HG03025 (cell line): ENCODE measurements around the gene CHDH.

Experiments used
- ATAC-seq: cut with Tn5 transposase; IDR thresholded peaks from one replicate; pipeline ENCODE4 v1.9.1; 2021; ENCODE audit warnings: mild to moderate bottlenecking, moderate library complexity; ENCODE audit not compliant: unreplicated experiment, low FRiP score

Gene CHDH

DNA sequence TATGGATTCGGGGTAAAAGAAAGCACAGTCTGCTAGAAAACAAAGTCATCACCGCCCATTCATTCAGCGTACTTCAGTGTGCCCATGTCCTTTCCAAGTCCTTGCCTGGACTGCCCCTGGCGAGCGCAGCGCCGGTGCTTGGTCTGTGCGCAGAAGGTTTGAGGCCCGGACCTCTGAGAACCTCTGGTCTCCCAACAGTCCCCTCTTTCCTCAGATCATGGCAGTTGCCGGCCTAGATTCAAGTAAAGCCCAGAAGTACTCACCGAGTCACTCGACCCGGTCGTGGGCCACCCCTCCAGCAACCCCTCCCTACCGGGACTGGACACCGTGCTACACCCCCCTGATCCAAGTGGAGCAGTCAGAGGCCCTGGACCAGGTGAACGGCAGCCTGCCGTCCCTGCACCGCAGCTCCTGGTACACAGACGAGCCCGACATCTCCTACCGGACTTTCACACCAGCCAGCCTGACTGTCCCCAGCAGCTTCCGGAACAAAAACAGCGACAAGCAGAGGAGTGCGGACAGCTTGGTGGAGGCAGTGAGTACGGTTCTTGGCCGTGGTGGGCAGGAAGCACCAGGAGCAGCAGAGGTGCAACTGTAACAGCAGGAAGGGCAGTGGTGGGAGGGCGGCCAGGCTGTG is 36.3 kb downstream of the CHDH start:
- no peak for ATAC-seq

DNA sequence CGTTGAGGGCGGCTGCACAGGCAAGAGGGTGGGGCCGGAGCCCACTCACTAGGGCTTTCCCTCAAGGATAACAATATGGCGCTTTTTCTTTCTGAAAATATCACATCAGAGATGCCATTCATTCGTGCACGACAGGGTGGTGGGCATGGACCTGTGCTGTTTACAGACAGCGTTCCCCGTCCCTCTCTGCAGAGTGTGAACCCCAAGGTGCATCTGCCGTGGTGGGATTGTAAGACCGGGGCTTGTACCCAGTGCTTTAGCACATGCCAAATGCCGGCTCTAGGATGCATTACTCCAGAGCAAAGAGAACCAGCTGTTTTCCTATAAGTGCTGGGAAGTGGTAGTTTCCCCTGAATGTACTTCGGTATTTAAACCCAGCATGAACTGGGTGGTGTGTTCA is 37.0 kb downstream of the CHDH start:
- ATAC-seq = no peak

DNA sequence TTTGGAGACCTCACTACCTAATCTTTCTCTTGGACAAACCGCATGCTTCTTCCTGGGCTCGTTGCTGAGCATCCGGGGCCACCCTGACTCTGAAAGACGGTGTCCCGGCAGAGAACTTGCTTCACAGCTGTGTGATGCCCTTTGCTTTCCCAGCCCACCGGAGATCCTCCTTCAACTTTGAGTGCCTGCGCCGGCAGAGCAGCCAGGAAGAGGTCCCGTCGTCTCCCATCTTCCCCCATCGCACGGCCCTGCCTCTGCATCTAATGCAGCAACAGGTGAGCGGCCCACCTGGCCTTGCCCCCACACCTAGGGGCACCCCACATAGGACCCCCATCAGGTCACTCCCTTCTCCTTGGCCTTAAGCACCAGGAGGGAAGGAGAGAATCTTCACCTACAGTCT is 37.7 kb downstream of the CHDH start:
- no peak for ATAC-seq

DNA sequence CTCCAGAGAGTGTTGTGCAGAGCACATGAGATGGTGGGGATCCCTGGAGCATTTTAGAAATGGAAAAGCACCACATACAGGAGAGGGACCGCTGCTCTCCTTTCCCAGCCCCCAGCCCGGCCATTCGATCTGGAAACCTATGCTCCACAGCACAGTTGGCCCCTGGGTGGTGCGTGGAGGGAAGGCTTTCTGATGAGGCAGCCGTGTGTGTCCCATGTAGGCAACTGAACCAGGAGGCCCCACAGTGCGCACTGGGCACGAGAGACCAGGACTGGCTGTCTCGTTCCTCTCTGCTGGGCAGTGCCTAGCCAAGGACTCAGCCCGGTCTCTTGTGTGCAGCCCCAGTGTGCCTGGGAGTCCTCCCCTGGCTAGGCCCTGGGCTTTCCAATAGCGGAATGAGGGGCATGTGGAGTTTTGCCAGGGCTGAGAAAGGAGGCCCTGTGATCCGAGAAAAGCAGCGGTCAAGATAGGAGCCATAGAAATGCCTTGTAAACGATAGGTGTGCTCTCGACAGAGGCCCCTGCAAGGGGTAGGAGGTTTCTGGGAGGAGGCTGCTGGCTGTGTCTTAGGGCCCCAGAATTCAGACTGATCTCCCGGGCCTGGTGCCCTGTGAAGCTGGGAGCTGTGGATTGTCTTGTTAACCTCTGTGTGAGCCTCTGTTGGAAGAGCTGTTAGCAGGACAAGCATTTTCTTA is 39.0 kb downstream of the CHDH start:
- no peak for ATAC-seq

DNA sequence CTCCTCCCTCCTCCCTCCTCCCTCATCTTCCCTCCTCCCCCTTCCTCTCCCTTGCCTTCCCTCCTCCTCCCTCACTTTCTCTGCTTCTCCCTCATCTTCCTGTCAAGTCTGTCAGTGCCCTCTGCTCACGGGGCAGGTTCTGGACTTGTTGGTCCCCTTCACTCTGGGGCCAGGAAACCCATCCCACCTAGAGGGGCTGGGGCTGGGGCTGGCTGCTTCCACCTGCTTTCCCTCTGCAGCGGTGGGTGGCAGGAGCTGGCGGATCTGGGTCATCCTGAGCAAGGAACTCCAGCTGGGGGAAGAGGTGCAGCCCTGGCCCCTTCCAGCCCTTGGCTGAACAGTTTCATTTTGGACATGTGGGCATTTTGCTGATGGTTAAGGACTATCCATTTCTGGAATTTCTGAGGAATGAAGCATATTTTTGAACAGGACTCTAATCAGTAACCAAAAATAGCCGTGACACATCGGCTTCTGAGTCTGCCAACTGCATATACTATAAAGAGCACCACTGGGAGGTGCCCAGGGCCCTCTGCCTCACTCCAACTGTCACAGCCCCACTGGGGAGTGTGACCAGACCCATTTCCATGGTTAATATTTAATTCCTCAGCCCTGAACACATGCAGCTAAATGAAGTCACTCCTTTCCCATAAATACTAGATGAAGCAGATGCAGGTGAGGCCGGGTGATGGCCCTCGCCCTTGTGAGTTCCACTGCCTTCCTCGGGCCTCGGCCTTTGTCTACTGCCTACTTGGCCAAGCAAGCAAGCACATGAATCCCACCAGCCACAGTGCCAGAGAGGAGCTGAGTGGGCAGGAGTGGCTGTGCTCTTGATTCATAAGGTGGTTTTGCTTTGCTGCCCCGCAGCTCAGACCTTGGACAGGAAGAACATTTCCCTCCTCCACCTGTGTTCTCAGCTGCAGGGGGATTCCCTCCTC is 39.8 kb downstream of the CHDH start:
- no peak for ATAC-seq

DNA sequence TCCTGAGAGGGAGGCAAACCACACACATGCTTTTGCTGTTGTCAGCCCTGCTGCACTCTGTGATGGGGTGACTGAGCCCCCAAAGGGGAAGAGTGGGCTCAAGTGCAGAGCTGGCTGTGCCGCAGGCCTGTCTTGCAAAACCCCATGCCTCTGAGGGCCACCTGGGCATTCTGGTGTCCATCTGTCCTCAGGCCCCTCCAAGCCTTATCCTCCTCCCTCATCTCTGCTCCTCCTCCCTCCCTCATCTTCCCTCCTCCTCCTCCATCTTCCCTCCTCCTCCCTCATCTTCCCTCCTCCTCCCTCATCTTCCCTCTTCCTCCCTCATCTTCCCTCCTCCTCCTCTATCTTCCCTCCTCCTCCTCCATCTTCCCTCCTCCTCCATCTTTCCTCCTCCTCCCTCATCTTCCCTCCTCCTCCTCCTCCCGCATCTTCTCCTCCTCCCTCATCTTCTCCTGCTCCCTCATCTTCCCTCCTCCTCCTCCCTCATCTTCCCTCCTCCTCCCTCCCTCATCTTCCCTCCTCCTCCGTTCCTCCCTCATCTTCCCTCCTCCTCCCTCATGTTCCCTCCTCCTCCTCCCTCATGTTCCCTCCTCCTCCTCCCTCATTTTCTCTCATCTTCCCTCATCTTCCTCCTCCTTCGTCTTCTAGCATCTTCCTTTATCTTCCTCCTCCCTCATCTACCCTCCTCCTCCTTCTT is 40.6 kb downstream of the CHDH start:
- no peak for ATAC-seq

DNA sequence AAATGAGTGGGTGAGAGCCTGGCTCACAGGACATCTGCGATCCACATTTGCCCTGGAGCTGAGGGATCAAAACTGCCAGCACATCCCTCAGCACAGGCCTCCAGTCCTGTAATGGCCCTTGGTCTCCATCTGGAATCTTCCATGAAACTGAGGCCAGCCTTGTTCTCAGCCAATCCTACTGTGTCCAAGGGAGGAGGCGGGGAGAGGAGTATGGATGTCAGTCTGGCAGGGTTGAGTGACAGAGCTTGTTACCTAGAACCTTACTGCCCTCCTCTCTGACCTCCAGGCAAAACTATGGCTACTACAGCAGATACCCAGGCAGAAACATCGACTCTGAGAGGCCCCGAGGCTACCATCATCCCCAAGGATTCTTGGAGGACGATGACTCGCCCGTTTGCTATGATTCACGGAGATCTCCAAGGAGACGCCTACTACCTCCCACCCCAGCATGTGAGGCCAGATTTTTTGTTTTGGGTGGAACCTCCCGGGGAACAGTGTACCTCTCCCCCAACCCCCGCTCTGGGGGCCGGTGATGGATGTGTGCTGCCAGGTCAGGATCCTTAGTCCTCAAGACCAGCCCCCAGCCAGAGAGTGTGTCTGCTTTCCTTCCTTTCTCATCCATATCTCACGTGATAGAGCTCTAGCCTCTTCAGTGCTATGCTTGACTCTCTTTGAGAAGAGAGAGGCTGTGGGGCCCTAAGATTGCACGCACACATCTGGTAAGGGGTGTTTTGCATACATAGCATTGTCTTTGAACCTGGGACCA is 41.3 kb downstream of the CHDH start:
- no peak for ATAC-seq

DNA sequence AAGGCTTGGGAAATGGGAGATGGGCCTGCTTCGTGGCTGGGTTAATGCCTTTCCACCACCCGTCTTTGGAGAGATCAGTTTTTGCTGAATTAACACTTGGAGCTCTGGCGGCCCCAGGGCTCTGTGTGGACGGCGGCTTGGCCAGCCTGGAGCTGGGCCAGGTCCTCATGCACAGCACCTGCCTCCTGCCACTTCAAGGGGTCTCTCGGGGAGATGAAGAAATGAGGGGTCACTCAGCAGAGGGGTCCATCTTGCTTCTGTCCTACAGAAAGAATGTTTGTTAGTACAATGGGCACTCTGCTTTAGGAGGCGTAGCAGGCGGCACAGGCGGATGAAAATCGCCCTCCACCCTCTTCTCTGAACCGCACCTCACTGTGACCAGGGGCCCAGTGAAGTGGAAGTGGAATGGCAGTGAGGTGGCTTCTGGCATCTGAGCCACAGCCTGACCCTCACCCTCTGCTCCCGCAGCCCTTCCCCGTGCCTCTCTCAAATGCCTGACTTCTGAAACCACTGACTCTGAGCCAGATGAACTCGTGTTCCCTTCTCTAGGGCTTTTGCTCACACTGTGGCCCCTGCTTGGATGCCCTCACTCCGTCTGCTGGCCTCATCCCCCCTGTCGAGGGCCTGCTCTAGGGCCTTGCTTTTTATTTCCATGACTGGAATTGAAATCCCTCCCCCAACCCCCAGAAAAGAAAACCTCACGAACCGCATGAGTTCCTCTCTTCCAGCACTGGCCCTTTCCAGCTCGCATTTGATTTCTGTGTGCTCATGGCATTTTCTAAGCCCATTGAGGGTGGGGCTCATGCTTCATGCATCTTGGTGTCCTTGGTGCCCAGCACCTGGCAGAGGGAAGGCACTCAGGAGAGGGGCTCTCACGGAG is 42.2 kb downstream of the CHDH start:
- ATAC-seq = no peak

DNA sequence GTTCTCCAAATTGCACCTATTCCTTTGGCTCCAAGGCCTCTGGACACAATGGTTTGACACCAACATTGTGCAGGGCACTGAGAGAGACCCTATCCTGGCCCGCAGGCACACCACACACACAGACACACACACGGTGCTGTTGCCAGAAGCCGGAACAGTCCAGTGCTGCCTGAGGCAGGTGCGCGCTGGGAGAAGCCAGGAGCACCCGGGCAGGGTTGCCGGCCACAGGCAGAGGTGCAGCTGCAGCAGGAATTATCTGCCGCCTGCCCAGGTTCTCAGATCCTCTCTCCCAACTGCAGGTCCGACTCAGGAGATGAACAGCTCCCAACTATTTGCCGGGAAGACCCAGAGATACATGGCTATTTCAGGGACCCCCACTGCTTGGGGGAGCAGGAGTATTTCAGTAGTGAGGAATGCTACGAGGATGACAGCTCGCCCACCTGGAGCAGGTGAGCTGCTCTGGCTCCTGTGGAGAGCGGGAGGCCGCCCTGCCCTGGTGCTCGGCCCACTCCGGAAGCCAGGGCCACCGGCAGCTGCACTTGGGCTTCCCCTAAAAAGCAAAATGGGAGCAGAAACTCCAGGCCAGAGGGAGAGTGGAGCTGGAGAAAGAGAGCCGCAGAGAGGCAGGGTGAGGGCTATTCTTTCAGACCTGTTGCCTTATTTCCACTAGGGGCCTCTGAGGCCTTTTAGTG is 42.9 kb downstream of the CHDH start:
- ATAC-seq = no peak

DNA sequence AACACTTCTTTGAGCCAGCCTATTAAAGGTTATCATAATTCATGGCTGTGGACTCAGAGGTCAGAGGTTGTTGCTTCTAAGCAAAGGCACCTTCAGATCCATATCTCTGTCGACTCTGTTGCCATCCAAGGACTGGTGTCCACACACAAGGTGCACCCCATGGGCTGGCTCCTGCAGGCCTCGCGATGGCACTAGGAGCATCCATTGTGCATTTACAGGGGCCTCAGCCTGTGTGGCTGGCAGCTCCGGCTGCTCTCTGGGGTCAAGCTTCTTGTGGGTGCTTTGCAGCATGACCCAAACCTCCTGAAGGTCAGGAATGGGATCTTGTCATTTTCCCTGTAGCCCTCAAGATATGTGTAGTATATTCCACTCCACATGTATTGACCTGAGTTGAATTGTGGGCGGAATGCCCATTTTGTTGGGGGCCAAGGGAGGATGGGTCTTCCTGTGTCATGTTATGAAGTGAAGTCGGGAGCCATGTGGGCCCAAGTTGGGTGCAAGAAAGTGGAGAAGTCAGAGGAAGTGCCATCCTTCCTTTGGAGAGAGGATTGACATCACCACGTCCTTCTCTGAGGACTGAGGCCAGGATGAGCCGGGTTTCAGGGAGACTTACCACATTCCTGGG is 43.9 kb downstream of the CHDH start:
- no peak for ATAC-seq

DNA sequence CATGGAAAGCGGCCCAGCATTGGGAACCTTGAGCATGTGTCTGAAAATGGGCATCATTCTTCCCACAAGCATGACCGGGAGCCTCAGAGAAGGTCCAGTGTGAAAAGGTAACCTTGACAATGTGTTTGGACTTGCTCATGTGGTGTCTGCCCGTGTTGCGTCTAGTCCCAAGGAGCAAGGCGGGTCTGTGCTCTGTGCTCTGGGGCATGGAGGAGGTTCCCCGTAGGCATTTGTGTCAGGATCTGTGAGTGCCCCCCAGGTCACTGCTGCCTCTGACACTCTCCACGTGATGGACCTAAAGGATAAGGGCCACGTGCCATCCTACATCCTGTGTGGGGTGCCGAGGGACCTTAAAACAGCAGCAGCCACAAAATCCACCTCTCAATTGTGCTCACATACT is 44.9 kb downstream of the CHDH start:
- ATAC-seq = no peak

DNA sequence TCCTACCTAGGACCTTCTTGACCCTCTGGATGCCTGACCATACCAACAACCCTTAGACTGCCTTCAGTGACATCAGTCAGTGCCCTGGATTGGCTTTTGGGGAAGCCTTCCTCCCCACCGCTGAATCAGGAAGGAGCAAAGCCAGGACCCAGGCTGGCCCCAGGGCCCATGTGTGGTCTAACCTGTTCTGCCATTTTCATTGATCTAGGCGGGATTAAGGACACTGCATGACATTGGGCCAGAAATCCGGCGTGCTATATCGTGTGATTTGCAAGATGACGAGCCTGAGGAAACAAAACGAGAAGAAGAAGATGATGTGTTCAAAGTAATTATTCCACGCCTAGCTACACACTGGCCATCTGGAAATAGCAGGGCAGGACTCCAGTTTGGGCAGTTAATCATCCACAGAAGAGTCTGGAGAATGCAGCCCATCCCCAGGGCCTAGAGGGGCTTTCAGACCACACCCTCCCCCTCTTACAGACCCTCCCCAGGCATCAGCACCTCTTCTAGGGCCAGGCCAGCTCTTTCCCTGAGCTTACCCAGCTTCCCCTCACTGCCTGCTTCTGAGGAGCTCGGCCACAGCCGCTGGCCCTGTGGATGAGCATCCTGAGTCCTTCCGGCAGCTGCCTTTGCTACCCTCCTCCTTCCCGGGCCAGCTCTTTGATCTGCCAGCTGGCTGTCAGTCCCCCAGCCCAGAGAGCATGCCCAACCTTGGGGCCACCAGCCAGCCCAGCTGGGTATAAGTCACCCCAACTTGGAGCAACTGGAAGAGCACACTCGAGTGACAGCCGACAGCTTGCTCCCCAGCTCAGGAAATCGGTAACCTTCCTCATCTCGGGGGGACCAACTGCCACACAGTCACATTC is 45.9 kb downstream of the CHDH start:
- ATAC-seq = no peak

DNA sequence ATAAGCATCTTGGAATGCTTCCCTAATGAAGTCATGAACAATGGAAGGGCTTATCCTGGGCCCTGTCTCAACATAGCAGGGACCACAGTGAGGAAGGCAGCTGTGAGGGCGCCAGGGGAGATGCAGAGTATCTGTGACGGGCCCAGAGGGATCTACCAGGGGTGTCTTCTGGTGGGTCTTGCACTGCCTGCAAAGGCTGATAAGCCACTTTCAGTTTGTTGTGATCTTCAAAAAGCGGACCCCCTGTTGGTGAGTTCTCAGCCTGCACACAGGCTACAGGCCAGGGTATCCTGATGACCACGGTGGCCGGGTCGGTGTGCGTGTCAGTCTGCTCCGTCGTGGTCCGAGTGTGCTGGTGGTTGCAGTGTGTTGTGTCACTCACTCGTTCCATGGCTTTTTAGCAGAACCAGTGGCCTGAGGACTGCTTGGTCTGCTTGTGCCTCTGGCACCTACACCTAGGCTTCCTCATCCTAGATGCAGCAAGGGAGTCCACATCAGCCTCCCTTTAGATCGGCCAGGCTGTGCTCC is 46.8 kb downstream of the CHDH start:
- ATAC-seq = no peak

DNA sequence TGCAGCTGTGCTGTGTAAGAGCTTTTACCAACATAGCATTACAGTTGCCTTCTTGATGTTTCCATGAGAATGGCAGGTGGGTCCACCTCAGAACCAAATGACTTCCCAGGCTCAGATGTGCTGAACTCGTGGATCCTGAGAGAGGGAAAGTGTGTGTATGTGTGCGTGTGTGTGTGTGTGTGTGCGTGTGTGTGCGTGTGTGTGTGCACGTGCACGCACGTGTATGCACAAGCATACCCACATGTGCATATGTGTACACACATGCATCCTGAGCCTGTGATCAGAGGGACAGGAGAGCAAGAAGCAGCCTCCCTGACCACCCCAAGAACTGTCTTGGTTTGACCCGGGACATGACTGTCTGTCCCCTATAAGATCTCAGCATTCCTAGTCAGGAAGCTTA is 48.1 kb downstream of the CHDH start:
- ATAC-seq = no peak

DNA sequence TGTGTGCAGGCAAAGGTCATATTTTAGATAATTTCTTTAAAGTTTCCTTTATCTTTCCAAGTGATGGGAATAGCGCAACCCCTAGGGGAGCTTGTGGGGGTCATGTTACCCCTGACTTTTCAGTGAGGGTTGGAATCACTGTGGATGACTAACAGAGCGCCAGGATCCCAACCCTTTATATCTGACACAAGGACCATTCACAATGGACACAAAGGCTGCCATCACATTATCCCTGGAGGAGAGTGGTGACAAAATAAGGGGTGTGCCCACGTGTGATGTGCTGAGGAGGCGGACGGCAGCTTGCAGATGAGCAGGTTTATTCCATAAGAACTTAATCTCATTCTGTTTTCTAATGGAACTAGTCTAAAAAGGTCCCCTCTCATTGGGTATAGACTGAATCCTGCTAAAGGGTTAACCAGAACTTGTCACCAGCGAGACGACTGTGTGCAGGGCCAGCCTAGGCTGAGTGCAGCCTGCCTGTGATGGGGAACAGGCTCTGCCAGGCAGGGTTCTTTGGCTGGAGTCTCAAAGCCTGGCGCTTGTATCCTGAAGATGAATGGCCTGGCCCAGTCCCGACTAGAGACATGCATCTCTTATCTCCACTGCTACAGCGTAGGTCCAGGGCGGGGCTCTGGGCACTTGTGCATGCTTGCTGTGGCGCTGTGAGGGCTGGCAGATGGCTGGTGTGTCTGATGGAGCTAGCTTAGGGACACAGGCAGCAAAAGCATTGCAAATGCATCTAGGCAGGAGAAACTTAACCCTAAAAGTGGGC is 50.2 kb downstream of the CHDH start:
- no peak for ATAC-seq

DNA sequence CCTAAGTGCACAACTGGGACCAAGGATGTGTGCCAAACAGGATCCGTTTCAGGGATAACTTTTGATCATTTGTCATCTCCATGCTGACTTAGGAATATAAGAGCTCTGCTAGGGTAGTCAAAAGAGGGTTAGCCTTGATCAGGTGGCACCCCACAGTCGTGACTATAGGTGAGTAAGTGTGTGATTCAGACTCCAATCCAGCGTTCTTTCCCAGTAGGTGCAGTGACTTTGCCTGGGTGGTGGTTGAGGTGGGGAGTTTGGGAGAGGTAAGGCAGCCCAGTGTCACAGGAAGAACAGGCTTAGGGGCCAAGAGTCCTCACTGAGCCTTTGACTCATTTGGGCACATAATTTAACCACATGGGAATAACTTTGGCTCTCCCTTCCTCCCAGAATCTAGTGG is 51.0 kb downstream of the CHDH start:
- no peak for ATAC-seq
